DOHH2 (cell line): ENCODE measurements around the gene UBE2D2.

Source experiments
- H3F3A ChIP-seq: fragments of 200-600 bp; sonication (generic), shearing (Covaris generic); 2 replicates; pipeline ENCODE4 v1.6.0; 2016; ENCODE audit warnings: antibody characterized with exemption, mild to moderate bottlenecking; ENCODE audit not compliant: control insufficient read depth, insufficient read depth
- H3K27ac ChIP-seq: fragments of 200-600 bp; sonication (generic); 2 replicates; pipeline ENCODE4 v1.5.1; 2014; ENCODE audit warnings: low read depth, mild to moderate bottlenecking, low read length, moderate library complexity
- H3K27me3 ChIP-seq: fragments of 200-600 bp; sonication (generic); 2 replicates; pipeline ENCODE4 v1.6.1; 2014; ENCODE audit warnings: mild to moderate bottlenecking, low read length, mixed read lengths; ENCODE audit not compliant: control insufficient read depth
- H3K36me3 ChIP-seq: fragments of 200-600 bp; sonication (generic); 2 replicates; pipeline ENCODE4 v1.6.1; 2014; ENCODE audit warnings: mild to moderate bottlenecking, low read length, moderate library complexity, mixed read lengths; ENCODE audit not compliant: control insufficient read depth
- H3K4me1 ChIP-seq: fragments of 200-600 bp; sonication (generic); 2 replicates; pipeline ENCODE4 v1.6.1; 2014; ENCODE audit warnings: mild to moderate bottlenecking, low read length, mixed read lengths; ENCODE audit not compliant: control insufficient read depth
- H3K4me2 ChIP-seq: fragments of 200-600 bp; sonication (generic); 2 replicates; pipeline ENCODE4 v1.6.0; 2014; ENCODE audit warnings: mild to moderate bottlenecking, low read length, moderate library complexity
- H3K4me3 ChIP-seq: fragments of 200-600 bp; sonication (generic); 2 replicates; pipeline ENCODE4 v1.5.1; 2014; ENCODE audit warnings: mild to moderate bottlenecking, low read length, mixed read lengths
- H3K79me2 ChIP-seq: fragments of 200-600 bp; sonication (generic); 2 replicates; pipeline ENCODE4 v1.6.1; 2014; ENCODE audit warnings: mild to moderate bottlenecking, low read length, mixed read lengths; ENCODE audit not compliant: control insufficient read depth
- H3K9me2 ChIP-seq: fragments of 200-600 bp; sonication (generic); replicated peaks from 2 replicates; pipeline ENCODE4 v1.6.1; 2014; ENCODE audit warnings: mild to moderate bottlenecking, low read length, mixed read lengths; ENCODE audit not compliant: control insufficient read depth
- H3K9me3 ChIP-seq: fragments of 200-600 bp; sonication (generic); 2 replicates; pipeline ENCODE4 v1.6.1; 2014; ENCODE audit warnings: antibody characterized with exemption, low read length, mixed read lengths; ENCODE audit not compliant: control insufficient read depth, insufficient read depth
- H4K20me1 ChIP-seq: fragments of 200-600 bp; sonication (generic); 2 replicates; pipeline ENCODE4 v1.6.0; 2014; ENCODE audit warnings: low read depth, mild to moderate bottlenecking, antibody characterized with exemption, low read length, moderate library complexity; ENCODE audit not compliant: control insufficient read depth, insufficient read depth
- CTCF ChIP-seq: fragments of 200-600 bp; sonication (generic); IDR thresholded peaks from one replicate; pipeline ENCODE4 v1.5.1; 2014; ENCODE audit warnings: antibody characterized with exemption, mild to moderate bottlenecking, low read depth, low read length; ENCODE audit not compliant: poor library complexity, severe bottlenecking
- EZH2phosphoT487 ChIP-seq: fragments of 200-600 bp; sonication (generic); IDR thresholded peaks from 2 replicates; pipeline ENCODE4 v1.6.1; 2017; ENCODE audit warnings: borderline replicate concordance, mild to moderate bottlenecking, antibody characterized with exemption, low read length, moderate library complexity, mixed read lengths

Gene UBE2D2

GRCh38 chr5:139513852-139514485 is 47.2 kb upstream of the UBE2D2 start:
- H3F3A ChIP-seq = peaks cover 6% of the 10 kb centered on the region
- no peaks in the 10 kb centered on the region for H3K9me2 ChIP-seq
- H3K27me3 ChIP-seq = no peaks in the 10 kb centered on the region
- peaks cover 38% of the 10 kb centered on the region for H3K4me1 ChIP-seq
- H3K4me2 ChIP-seq = peak overlapping the region; percentile 65
- H3K4me3 ChIP-seq = peak overlapping the region; percentile 37
- H3K79me2 ChIP-seq = no peaks in the 10 kb centered on the region
- 0 out of 2 replicates have a peak overlapping the region, but pooled peaks have one; percentile 10 for H3K27ac ChIP-seq
- H3K36me3 ChIP-seq = no peaks in the 10 kb centered on the region
- TF ChIP-seq CTCF = no peak
- TF ChIP-seq EZH2phosphoT487 = no peak
- peaks cover 3% of the 10 kb centered on the region; the same call in 1 of the 2 replicates for H3K9me3 ChIP-seq
- no peaks in the 10 kb centered on the region for H4K20me1 ChIP-seq

GRCh38 chr5:139514486-139514856 is 46.7 kb upstream of the UBE2D2 start:
- peaks cover 38% of the 10 kb centered on the region for H3K4me1 ChIP-seq

GRCh38 chr5:139517683-139518564 is 43.2 kb upstream of the UBE2D2 start:
- Histone ChIP-seq H3K9me3 (no peaks in the 10 kb centered on the region), H3K4me3 (peak overlapping the region; percentile 83), H3K4me1 (peaks cover 30% of the 10 kb centered on the region), H3K79me2 (no peaks in the 10 kb centered on the region), H4K20me1 (no peaks in the 10 kb centered on the region), H3K27me3 (no peaks in the 10 kb centered on the region), H3K27ac (no peak overlapping the region), H3F3A (peaks cover 6% of the 10 kb centered on the region), H3K4me2 (peak overlapping the region; percentile 99), H3K36me3 (no peaks in the 10 kb centered on the region), H3K9me2 (no peaks in the 10 kb centered on the region)
- TF ChIP-seq EZH2phosphoT487 (no peak), CTCF (peak; percentile 96)

More at GRCh38 chr5:139514486-139514856, 46.7 kb upstream of the UBE2D2 start:
- Histone ChIP-seq H3K27me3 (no peaks in the 10 kb centered on the region), H3K9me3 (peaks cover 3% of the 10 kb centered on the region; the same call in 1 of the 2 replicates), H3K4me2 (peak overlapping the region; percentile 65), H3K9me2 (no peaks in the 10 kb centered on the region), H3K36me3 (no peaks in the 10 kb centered on the region), H3K27ac (no peak overlapping the region), H3K79me2 (no peaks in the 10 kb centered on the region), H4K20me1 (no peaks in the 10 kb centered on the region), H3K4me3 (peak overlapping the region; percentile 37; the same call in 1 of the 2 replicates), H3F3A (peaks cover 6% of the 10 kb centered on the region)
- TF ChIP-seq CTCF (no peak), EZH2phosphoT487 (no peak)
